Common myeloid progenitor, CD34-positive (primary cell): ENCODE data around the gene SYNGR4.

Source experiments
- CTCF ChIA-PET: fragments of 350-600 bp; sonication (Branson Sonifier 250); formaldehyde crosslinking; loops from one replicate; lab custom pipeline; 2021; ENCODE audit warnings: antibody characterized with exemption; lab: Charles Lee
- POLR2A ChIA-PET: fragments of 350-600 bp; sonication (Branson Sonifier 250); formaldehyde crosslinking; loops from one replicate; lab custom pipeline; 2021; ENCODE audit warnings: antibody characterized with exemption; lab: Charles Lee
- DNase-seq, 3 donors: peaks; one replicate each; pipeline versions ENCODE4 v3.0.0 to v3.0.0-alpha.2; 2013
- H3K27ac ChIP-seq, 2 experiments: 1 replicate in 1 of 2; 2 replicates in 1 of 2; pipeline ENCODE4 v1.7.0; 2013; ENCODE audit warnings: inconsistent platforms in 2 of 2, low read length in 2 of 2, mild to moderate bottlenecking in 2 of 2, low read depth in 1 of 2, moderate library complexity in 1 of 2; ENCODE audit not compliant: severe bottlenecking in 2 of 2, insufficient read depth in 1 of 2, poor library complexity in 1 of 2
- H3K27me3 ChIP-seq, 5 experiments: replicated peaks in 2 of 5; 1 replicate in 3 of 5; 2 replicates in 2 of 5; pipeline versions ENCODE4 v1.6.1 to v1.7.0; 2013; ENCODE audit warnings: low read length in 4 of 5, mild to moderate bottlenecking in 2 of 5, moderate library complexity in 2 of 5, inconsistent platforms in 1 of 5; ENCODE audit not compliant: insufficient read depth in 5 of 5, control insufficient read depth in 4 of 5
- H3K36me3 ChIP-seq, 4 experiments: 1 replicate in 2 of 4; 2 replicates in 2 of 4; pipeline versions ENCODE4 v1.6.1 to v1.7.0; 2013; ENCODE audit warnings: low read length in 3 of 4, control low read depth in 1 of 4, mild to moderate bottlenecking in 1 of 4; ENCODE audit not compliant: control insufficient read depth in 4 of 4, insufficient read depth in 4 of 4
- H3K4me1 ChIP-seq, 4 experiments: 1 replicate in 3 of 4; 2 replicates in 1 of 4; pipeline versions ENCODE4 v1.6.1 to v1.7.1; 2013; ENCODE audit warnings: low read length in 3 of 4, mild to moderate bottlenecking in 3 of 4, control low read depth in 1 of 4, inconsistent platforms in 1 of 4, moderate library complexity in 1 of 4; ENCODE audit not compliant: control insufficient read depth in 4 of 4, insufficient read depth in 4 of 4; ENCODE audit errors: control extremely low read depth in 1 of 4
- H3K4me3 ChIP-seq, 7 experiments: 1 replicate in 4 of 7; 2 replicates in 3 of 7; pipeline versions ENCODE4 v1.5.1 to v1.7.0; 2013; ENCODE audit warnings: mild to moderate bottlenecking in 7 of 7, low read length in 6 of 7, moderate library complexity in 6 of 7, inconsistent platforms in 2 of 7, low read depth in 2 of 7, control low read depth in 1 of 7; ENCODE audit not compliant: insufficient read depth in 4 of 7, control insufficient read depth in 1 of 7; ENCODE audit errors: extremely low read depth in 1 of 7
- H3K9me3 ChIP-seq, 5 experiments: 1 replicate in 4 of 5; 2 replicates in 1 of 5; pipeline versions ENCODE4 v1.6.1 to v1.7.1; 2013; ENCODE audit warnings: low read length in 4 of 5, mild to moderate bottlenecking in 2 of 5, inconsistent platforms in 1 of 5, low read depth in 1 of 5, moderate library complexity in 1 of 5; ENCODE audit not compliant: control insufficient read depth in 4 of 5, insufficient read depth in 2 of 5; ENCODE audit errors: control extremely low read depth in 1 of 5
- WGBS: methylation state at CpG from one replicate; pipeline ENCODE4 v1.1.5; 2013; ENCODE audit not compliant: insufficient coverage; 5-methylcytosine and 5-hydroxymethylcytosine counted together

Gene SYNGR4

GRCh38 chr19:48321622-48322591 lies 42.3 kb upstream of the SYNGR4 start:
- Histone ChIP-seq H3K27ac (peak overlapping the region; percentile 94 to 98), H3K27me3 (no peaks in the 10 kb centered on the region), H3K9me3 (no peaks in the 10 kb centered on the region), H3K36me3 (no peaks in the 10 kb centered on the region), H3K4me1 (peaks cover 9 to 64% (median 57%) of the 10 kb centered on the region in 4 experiments), H3K4me3 (peak overlapping the region; percentile 48 to 89 (median 74))
- POLR2A ChIA-PET: interaction anchor here (0.6 to 6.6 kb wide), 4 partner anchors 11 to 403 kb away, joined by 3 to 85 read pairs (median 4); no protein-coding TSS in a partner anchor
- DNase-seq: peak; percentile 98 to 99 (median 99)
- CTCF ChIA-PET: interaction anchor here (0.7 to 16.4 kb wide), 4 partner anchors 13 to 168 kb away, joined by 3 to 286 read pairs (median 4); partner anchors contain the start of gene KDELR1
- under 1% methylated on average over 63 of the region's 63 CpGs for WGBS

- peaks cover 12 to 82% (median 77%) of the 10 kb centered on the region in 4 experiments for H3K4me1 ChIP-seq
- peaks cover 0 to 17% (median 16%) of the 10 kb centered on the region in 4 experiments for H3K36me3 ChIP-seq
- ChIA-PET CTCF (interaction anchor here (1.7 to 16.4 kb wide), 2 partner anchors 10 to 11 kb away, joined by 4 to 286 read pairs; no protein-coding TSS in a partner anchor), POLR2A (interaction anchor here (0.9 to 1.5 kb wide), 3 partner anchors 8 to 293 kb away, joined by 3 to 9 read pairs (median 3); partner anchors contain the start of genes KDELR1, RPL18 and SPHK2)
- H3K9me3 ChIP-seq: peaks cover 0 to 5% (median 0%) of the 10 kb centered on the region in 5 experiments
- DNase-seq: peak; percentile 84 to 93 (median 91)
- peak within 1 kb of the TSS; percentile 58 to 95 (median 86) for H3K4me3 ChIP-seq
- peak within 1 kb of the TSS; percentile 89 to 97 for H3K27ac ChIP-seq
- no peaks in the 10 kb centered on the region for H3K27me3 ChIP-seq
- 0% methylated on average over 13 of the region's 22 CpGs for WGBS
Measured at GRCh38 chr19:48325265-48325910, 38.8 kb upstream of the SYNGR4 start, which contains the start of gene EMP3. Gene EMP3 (plus strand): TSS chr19:48325552. CDS start chr19:48326845, 1,293 bp downstream.

GRCh38 chr19:48329167-48329891 lies 34.8 kb upstream of the SYNGR4 start:
- Histone ChIP-seq H3K9me3 (peaks cover 0 to 5% (median 0%) of the 10 kb centered on the region in 5 experiments), H3K4me1 (peaks cover 14 to 85% (median 76%) of the 10 kb centered on the region in 4 experiments), H3K36me3 (peaks cover 0 to 22% (median 19%) of the 10 kb centered on the region in 4 experiments), H3K27ac (no peak overlapping the region), H3K27me3 (no peaks in the 10 kb centered on the region), H3K4me3 (peak overlapping the region in 6 of 7 experiments; percentile 39 to 78 (median 55))
- DNase-seq: peak in 2 of 3 donors; percentile 61 to 68
- CTCF ChIA-PET: interaction anchor here (1.0 to 13.0 kb wide), 2 partner anchors 11 to 74 kb away, joined by 3 to 286 read pairs; partner anchors contain the start of gene EMP3
- POLR2A ChIA-PET: no interaction called here
- WGBS: 63% methylated on average over 5 of the region's 15 CpGs

- POLR2A ChIA-PET: interaction anchor here (5.3 kb wide), 1 partner anchor 11 kb away, joined by 85 read pairs; a partner anchor contains a TSS
- WGBS: 2% methylated on average over 23 of the region's 41 CpGs
- Histone ChIP-seq H3K4me3 (peak overlapping the region; percentile 10 to 78 (median 52)), H3K27me3 (no peaks in the 10 kb centered on the region), H3K27ac (peak overlapping the region; percentile 19 to 68), H3K9me3 (peaks cover 0 to 5% (median 0%) of the 10 kb centered on the region in 5 experiments), H3K4me1 (peaks cover 14 to 78% (median 71%) of the 10 kb centered on the region in 4 experiments), H3K36me3 (peaks cover 0 to 22% (median 19%) of the 10 kb centered on the region in 4 experiments)
- CTCF ChIA-PET: interaction anchor here (1.0 to 13.0 kb wide), 2 partner anchors 12 to 73 kb away, joined by 3 to 286 read pairs; partner anchors contain the start of gene EMP3
- peak; percentile 91 to 95 (median 94) for DNase-seq
Measured at GRCh38 chr19:48330012-48330681, 34.0 kb upstream of the SYNGR4 start.

GRCh38 chr19:48332351-48332661 lies 31.9 kb upstream of the SYNGR4 start:
- 56% methylated on average over 5 of the region's 6 CpGs for WGBS
- H3K27ac ChIP-seq: peak overlapping the region in 1 of 2 experiments; percentile 71
- H3K36me3 ChIP-seq: peaks cover 0 to 21% (median 19%) of the 10 kb centered on the region in 4 experiments
- no peaks in the 10 kb centered on the region for H3K27me3 ChIP-seq
- CTCF ChIA-PET: interaction anchor here (0.6 to 13.0 kb wide), 9 partner anchors 14 to 756 kb away, joined by 3 to 286 read pairs (median 4); partner anchors contain the start of genes EMP3 and KDELR1
- peak overlapping the region; percentile 5 to 91 (median 84) for H3K4me3 ChIP-seq
- peaks cover 14 to 62% (median 51%) of the 10 kb centered on the region in 4 experiments for H3K4me1 ChIP-seq
- peaks cover 0 to 5% (median 0%) of the 10 kb centered on the region in 5 experiments for H3K9me3 ChIP-seq
- POLR2A ChIA-PET: interaction anchor here (1.8 to 5.3 kb wide), 2 partner anchors 9 to 13 kb away, joined by 9 to 85 read pairs; a partner anchor contains a TSS
- DNase-seq: no peak
